GM23338 (cell line): ENCODE measurements around the gene PRDM11.

Experiments used
- CREB1 ChIP-seq: fragments of 250-450 bp; sonication (Bioruptor Pico); IDR thresholded peaks from 2 replicates; pipeline ENCODE4 v1.5.0; 2020; ENCODE audit warnings: low read depth, mild to moderate bottlenecking, moderate library complexity
- CTCF ChIP-seq, 2 experiments: fragments of 200-600 bp in 1 of 2; sonication (generic) in 1 of 2; conservative IDR thresholded peaks; 2 replicates each; pipeline versions ENCODE4 v1.5.1 to v1.6.1; 2016 to 2017; ENCODE audit warnings: antibody characterized with exemption in 2 of 2, low read depth in 2 of 2, mild to moderate bottlenecking in 2 of 2, moderate library complexity in 1 of 2
- ETS1 ChIP-seq: IDR thresholded peaks from 2 replicates; pipeline ENCODE4 v1.6.1; 2016; ENCODE audit warnings: antibody characterized with exemption
- EZH2 ChIP-seq: fragments of 200-600 bp; sonication (generic); IDR thresholded peaks from one replicate; pipeline ENCODE4 v1.8.0; 2017; ENCODE audit warnings: antibody characterized with exemption, mild to moderate bottlenecking, low read depth; ENCODE audit not compliant: unreplicated experiment
- EZH2phosphoT487 ChIP-seq: fragments of 200-600 bp; sonication (generic); IDR thresholded peaks from one replicate; pipeline ENCODE4 v1.8.1; 2018; ENCODE audit warnings: antibody characterized with exemption; ENCODE audit not compliant: unreplicated experiment
- JUNB ChIP-seq: IDR thresholded peaks from one replicate; pipeline ENCODE4 v1.6.1; 2016; ENCODE audit warnings: antibody characterized with exemption; ENCODE audit not compliant: unreplicated experiment
- NANOG ChIP-seq: IDR thresholded peaks from 2 replicates; pipeline ENCODE4 v1.6.1; 2016; ENCODE audit warnings: antibody characterized with exemption, borderline replicate concordance
- POLR2AphosphoS5 ChIP-seq: IDR thresholded peaks from 2 replicates; pipeline ENCODE4 v1.6.1; 2016; ENCODE audit warnings: antibody characterized with exemption, low read depth
- REST ChIP-seq: IDR thresholded peaks from one replicate; pipeline ENCODE4 v1.6.1; 2018; ENCODE audit warnings: antibody characterized with exemption; ENCODE audit not compliant: unreplicated experiment
- STAT1 ChIP-seq: IDR thresholded peaks from one replicate; pipeline ENCODE4 v1.6.1; 2016; ENCODE audit warnings: antibody characterized with exemption; ENCODE audit not compliant: unreplicated experiment
- ZNF114 ChIP-seq: fragments of 250-450 bp; sonication (Bioruptor Pico); IDR thresholded peaks from 2 replicates; pipeline ENCODE4 v1.5.0; 2020; ENCODE audit warnings: mild to moderate bottlenecking, moderate library complexity
- ZNF331 ChIP-seq: fragments of 250-450 bp; sonication (Bioruptor Pico); IDR thresholded peaks from 2 replicates; pipeline ENCODE4 v1.5.0; 2020; ENCODE audit warnings: low read depth, mild to moderate bottlenecking, moderate library complexity
- ZNF462 ChIP-seq: fragments of 250-450 bp; sonication (Bioruptor Pico); IDR thresholded peaks from 2 replicates; pipeline ENCODE4 v1.5.0; 2020; ENCODE audit warnings: mild to moderate bottlenecking, moderate library complexity

GRCh38 chr11:45208135-45208534, 61.7 kb downstream of the PRDM11 start:
- TF ChIP-seq CTCF (conservative IDR thresholded peaks at IDR 0.05; ENCODE audit: low read depth in 2 of 2): no peak
- TF ChIP-seq POLR2AphosphoS5: no peak
- TF ChIP-seq EZH2phosphoT487: no peak
- TF ChIP-seq ZNF462 (CRISPR knock-in tag): no peak
- TF ChIP-seq ETS1: no peak
- no peak for TF ChIP-seq EZH2
- no peak for TF ChIP-seq REST
- TF ChIP-seq STAT1: no peak
- TF ChIP-seq NANOG: no peak
- TF ChIP-seq JUNB: no peak
- TF ChIP-seq ZNF331: no peak
- no peak for TF ChIP-seq CREB1 (CRISPR knock-in tag)
- no peak for TF ChIP-seq ZNF114 (CRISPR knock-in tag)
